Measurements from ENCODE around the gene PVALEF.

PVALEF gene

DNA sequence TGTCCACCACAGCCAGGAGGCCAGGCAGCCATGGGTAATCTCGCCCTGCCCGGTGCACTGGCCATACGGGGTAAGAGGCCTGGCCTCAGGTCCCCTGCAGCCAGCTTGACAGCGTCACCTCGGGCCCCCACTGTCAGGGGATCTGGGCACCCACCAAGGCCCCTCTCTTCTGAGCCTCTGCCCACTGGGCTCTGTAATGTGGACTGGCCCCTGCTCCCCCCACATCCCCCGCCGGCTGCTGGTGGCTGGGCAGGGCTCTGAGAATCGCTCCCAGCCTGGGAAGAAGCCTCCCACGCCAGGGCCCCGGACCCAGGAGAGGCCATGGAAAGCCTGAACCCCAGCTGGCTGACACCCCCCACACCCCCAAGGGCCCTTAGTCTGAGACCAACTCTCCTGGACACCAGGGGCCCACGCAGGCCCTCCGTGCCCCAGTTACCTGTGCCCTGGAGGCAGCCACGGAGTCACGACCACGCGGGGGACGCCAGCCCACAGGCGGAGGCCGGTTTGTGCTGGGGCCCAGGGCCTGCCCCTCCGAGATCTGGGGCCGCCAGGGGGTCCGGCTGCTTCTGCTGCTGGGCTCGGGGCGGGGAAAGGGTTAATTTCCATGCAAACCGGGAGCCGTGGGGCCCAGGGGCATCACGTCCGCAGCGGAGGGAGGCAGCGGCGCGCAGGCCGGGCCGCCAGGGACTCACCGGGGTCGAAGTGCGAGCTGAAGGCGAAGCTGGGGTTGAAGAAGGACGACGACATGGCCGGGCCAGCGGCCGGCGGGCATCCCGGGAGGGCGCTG lies at the start of gene PVALEF:
Gene PVALEF, plus strand, starts transcription at position 262 of the 787 bp plus-strand sequence. CDS start 15,720 bp downstream, outside the sequence.
- no peak for DNase-seq (ENCODE audit: low read depth in 2 of 2)

DNA sequence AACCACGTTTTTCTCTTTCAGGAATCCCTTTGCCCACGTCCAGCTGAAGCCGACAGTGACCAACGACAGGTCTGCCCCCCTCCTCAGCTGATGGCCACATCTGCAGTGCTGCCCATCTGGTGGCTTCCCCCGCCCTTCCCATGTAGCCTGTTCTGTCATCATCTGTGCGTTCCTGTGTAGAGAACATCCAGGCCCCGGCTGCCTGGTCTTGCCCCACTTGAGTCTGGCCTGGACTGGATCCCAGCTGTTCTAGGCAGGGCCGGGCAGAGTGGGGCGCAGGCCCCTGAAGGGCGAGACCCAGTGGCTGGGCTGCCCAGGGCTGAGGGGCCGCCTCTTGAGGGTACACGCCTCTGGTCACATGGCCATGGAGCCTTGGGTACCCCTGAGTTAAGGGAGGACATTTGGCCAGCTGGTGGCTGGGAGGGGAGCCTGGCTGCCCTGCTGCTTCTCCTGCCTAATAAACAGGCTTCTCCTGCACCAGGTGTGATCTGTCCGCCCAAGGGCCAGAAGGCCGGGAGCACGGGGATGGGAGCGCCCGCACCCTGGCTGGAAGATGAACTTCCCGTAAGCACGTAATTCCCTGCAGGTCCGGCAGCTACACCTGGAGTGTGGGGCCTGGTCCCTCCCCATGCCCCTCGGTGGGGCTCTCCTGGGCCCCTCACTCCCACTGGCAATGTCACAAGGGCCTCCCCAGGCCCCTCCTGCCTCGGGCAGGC lies 49.4 kb upstream of the PVALEF start:
- DNase-seq (ENCODE audit: low read depth in 2 of 2), result no peak

DNA sequence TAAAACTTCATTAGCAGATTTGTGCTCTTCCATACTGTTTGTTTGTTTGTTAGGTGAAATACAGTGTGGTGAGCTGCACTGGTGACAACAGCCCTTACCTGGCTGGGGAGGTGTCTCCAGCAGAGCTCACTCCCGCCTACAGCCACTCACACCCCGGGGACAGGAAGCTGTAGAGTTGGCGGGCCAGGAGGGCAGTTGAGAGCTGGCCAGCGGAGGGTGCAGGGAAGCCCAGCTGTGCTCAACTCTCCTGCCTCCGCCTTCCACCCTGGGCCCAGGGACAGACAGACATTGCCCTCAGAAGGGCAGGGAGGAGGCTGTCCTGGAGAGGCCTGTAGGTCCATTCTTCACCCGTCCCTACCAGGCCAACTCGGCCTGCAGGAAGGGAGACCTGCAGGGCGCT lies 48.6 kb upstream of the PVALEF start:
- no peak for DNase-seq (ENCODE audit: low read depth in 2 of 2)

DNA sequence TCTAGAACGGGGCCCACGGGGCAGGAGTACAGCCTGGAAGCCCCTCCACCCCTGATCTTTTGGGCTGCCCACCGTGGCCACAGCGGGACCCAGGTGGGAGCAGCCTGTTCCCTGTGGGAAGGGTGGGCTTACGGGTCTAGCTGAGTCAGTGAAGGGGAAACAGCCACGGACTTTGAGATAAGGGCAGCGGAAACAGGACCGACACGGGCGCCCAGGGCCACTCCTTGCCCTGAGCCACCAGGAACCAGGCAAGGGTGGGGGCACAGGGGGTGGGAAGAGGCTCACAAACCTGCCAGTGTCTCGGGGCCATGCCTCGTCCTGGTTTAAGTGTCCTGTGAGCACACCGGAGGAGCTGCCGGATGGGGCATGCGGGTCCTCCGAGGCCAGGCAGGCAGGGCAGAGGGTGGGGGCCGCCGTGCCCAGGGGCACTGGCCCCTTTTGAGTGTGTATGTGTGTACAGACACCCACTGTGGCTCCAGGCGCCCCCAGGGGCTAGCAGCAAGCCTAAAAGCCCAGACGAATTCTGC lies 47.6 kb upstream of the PVALEF start:
- DNase-seq (ENCODE audit: low read depth in 2 of 2), result no peak

DNA sequence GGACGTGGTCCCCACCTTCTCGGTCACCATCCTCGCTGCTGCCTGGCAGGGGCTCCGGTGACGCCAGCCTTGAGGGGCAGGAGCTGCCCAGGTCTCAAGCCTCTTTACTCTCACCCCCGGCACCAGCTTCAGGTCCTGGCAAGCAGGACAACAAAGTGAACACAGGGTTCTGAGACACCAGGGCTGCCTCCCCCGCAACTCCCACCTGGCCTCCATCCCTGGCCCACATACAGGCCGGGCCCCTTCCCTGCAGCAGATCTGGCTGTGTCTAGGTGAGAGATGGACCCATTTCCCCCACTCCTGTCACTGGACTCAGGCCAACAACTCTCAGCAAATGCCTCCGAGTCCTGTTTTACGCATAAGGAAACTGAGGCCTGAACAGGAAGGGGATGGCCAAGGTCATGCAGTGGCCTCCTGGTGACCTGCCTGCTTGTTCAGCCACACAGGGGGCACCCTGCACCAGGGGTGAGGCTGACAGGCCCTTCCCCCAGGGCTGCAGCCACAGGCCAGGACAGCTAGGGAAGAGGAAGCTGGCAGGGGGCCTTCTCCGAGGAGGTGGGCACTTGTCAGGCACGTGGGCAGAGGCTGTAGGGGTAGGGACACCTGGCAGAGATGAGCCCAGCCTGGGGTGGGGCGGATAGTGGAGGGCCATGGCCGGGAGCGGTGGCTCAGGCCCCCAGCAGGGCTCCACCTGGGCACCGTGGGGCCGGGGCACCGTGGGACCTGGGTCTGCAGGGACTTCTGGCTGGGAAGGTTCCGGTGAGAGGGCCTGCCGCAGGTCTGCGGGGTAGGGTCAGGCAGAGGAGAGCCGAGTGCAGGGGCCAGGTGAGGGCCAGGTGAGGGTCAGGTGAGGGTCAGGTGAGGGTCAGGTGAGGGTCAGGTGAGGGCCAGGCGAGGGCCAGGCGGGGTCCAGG lies 46.7 kb upstream of the PVALEF start:
- no peak for DNase-seq (ENCODE audit: low read depth in 2 of 2)

DNA sequence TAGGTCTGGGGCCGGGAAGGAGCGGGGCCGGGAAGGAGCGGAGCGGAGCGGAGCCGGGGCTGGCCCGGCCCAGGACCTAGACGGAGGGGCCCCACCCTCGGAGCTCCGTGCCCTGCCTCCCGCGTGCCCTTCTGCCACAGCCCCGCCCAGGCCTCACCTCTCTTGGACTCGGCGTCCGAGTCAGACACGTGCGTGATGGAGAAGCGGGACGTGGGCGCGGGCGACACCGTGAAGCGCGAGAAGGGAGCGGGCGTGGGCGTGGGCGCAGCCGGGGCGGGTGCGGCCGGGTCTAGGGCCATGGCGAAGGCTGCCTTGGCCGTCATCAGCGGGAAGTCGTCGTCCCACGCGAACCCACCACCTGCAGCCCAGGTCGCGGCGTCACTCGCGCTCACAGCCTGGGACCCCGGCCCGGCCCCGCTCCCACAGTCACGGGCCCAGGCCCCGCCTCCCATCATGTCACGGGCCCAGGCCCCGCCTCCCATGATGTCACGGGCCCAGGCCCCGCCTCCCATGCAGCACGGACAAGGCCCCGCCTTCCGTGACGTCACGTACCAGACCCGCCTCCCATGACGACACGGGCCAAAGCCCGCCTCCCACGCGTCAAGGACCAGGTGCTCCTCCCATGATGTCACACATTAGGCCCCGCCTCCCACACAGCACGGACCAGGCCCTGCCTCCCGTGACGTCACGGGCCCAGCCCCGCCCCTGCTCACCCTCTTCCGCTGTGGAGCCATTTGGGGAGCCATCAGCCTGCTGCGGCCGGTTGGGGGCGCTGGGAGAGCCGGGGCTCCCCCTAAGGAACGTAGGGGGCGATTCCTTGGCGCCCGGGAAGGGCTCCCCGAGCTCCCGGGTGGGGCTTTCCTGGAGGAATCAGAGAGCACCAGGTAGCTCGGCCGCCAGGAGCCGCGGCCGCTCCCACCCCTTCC lies 45.8 kb upstream of the PVALEF start:
- DNase-seq (ENCODE audit: low read depth in 2 of 2), result peak; percentile 54 to 69

DNA sequence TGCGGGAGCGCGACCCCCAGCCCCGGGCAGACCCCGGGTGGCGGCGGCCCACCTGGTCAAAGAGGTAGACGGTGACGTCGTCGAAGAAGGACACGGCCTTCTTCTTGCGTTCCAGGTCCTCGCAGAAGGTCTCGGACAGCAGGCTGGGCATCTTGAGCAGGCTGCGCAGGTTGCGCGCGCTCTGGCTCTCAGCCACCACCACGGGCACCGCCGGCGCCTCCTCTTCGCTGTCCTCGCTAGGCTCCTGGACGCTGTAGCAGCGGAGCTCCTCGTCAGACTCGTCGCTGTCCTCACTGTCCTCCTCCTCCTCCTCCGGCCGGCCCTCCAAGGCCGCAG lies 45.2 kb upstream of the PVALEF start:
- DNase-seq (ENCODE audit: low read depth in 2 of 2), result no peak

DNA sequence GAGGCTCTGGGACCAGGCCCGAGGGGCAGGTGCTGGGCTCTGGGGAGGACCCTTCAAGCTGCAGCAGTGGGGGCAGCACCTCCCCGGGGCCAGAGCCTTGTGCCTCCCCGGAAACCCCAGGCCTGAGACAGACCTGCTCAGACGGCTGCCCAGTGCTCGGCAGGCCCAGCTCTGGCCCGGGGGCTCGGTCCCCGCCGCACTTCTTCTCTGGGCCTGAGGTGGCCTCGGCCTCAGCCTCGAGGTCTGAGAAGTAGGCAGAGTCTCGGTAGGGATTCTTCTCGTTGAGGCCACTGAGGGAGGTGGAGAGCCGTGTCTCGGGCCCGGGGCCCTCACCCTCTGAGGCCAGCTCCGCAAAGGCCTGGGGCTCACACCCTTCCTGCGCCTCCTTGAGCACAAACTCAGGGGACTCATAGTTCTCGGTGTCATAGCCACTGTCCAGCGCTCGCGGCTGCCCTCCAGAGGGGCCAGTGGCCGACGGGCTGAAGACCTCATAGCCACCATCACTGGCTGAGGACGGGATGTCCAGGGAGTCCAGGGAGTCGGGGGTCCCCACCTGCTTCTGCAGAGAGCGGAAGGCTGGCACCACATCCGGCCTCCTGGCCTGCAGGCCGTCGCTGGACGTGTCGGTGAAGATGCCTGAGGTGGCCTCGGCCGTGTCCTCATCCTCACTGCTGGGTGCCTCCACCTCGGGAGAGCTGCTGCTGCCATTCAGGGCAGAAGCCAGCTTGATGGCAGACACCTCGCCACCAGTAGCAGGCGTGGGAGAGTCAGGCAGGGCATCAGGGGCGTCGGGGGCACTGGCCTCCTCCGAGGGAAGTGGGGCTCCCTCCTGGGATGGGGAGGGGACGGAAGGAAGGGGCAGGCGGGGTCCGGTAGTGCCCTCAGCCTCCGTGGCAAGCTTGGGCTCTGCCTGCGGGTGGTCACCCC lies 44.3 kb upstream of the PVALEF start:
- DNase-seq (ENCODE audit: low read depth in 2 of 2), result no peak

DNA sequence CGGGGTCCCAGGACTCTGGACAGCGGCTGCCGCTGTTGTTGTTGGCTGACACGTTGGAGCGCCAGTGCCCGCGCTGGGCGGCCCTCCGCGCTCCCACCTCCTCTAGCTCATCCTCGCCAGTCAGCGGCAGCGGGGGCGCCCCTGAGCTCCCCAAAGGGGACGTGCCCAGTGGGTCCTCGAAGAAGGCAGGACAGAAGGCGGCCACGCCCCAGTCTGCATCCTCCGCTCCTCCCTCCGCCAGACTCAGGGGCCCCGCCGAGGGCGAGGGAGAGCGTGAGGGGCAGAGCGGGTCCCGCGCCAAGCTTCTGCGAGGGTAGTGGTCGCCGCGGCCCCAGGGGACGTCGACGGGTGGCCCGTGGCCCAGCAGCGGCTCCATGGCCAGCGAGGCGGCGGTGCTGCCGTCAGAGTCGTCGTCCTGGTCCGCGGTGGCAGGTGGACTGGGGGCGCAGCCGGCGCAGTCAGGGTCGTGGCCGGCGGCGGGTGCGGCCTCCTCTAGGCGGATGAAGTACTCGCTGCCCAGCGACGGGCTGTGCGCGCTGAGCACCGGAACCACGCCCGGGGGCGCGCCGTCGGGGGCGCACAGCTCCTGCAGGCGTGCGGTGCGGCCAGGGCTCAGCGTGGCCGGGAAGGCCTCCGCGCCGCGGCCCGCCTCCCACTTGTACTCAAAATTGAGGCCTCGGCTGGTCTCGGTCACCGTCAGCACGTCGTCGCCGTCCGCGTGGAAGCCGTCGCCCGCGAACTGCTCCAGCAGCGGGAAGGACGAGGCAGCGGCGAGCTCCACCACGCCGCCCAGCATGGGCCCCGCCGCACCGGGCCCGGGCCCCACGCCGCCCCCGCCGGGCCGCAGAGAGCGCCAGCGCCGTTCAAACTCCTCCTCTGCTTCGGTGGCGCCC lies 43.2 kb upstream of the PVALEF start:
- no peak for DNase-seq (ENCODE audit: low read depth in 2 of 2)

DNA sequence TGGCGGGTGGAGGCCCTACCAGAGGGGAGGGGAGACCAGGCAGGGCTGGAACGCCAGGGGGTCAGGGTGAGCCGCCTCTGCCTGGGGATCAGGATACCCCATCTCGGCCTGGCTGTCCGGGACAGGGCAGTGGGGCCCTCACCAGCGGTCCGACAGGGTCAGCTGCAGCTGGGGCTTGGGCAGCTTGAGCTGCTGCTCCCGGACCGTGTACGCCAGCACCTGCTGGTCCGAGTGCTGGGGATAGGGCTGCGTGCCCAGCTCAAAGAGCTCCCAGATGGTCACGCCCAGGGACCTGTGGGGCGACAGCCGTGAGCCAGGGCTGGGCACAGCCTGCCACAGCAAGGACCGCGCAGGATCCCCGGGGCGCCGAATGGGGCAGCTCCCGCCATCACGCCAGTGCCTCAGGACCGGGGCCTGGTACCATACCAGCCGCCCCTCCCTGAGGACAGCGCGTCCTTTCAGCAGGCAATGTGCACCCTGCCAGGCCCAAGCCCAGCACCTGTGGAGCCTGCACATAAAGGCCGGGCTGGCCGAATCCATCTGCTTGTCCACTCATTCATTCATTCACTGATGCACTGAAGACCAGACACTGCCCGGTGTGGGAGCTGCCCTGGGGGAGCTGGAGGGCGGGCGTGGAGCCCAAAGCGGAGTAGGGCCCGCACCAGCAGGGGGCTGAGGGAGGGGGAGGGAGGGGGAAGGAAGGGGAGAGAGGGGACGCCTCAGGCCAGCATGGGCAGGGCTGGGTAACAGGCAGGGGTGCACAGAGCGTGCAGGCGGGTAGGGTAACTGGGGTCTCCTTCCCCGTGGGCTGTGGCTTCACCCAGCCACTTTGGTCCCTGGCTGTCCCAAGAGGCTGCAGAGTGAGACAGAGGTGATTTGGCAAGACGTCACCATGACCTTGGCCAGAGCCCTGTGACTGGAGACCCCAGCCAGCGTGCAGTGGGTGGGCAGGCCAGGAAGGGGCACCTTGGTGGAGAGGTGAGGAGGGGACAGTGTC lies 42.0 kb upstream of the PVALEF start:
- no peak for DNase-seq (ENCODE audit: low read depth in 2 of 2)

DNA sequence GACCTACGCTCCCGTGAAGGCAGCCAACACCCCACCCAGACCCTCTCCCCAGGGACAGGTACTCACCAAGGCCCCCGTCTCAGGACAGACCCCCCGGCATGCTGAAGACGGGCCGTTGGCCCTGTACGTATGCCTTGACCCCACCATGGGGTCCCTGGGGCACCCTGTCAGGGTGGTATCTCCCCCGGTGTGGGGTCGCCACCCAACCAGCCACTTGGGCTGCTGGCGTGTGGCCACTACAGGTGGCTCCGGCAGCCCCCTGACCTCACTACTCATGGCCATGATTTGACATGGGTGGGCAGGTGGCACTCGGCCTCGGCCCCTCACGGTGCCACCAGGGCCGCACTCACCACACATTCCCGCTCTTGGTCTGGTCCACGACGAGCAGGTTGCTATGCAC lies 40.9 kb upstream of the PVALEF start:
- DNase-seq (ENCODE audit: low read depth in 2 of 2), result no peak

DNA sequence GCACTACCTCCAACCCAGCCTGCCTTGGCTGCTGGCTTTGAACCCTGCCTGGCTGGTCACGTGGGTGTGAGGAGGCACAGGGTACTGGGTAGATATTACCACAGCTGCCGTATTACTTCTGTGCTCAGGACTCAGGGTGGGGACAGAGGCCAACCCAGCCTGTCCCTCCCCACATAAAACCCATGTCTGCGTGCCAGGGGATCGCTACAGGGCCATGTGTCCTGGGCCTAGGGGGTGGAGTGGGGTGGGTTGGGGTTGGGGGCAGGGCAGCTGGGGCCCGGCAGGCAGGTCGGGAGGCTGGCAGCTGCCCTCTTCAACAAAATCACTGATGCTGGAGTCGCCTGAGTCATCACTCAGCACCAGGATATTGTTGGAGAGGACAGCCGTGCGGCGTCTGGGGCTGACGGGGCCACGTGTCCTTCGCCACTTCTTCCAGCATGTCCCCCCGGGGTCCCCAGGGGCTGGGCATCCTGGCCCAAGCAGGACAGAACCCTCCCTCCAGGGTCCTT lies 39.7 kb upstream of the PVALEF start:
- no peak for DNase-seq (ENCODE audit: low read depth in 2 of 2)

DNA sequence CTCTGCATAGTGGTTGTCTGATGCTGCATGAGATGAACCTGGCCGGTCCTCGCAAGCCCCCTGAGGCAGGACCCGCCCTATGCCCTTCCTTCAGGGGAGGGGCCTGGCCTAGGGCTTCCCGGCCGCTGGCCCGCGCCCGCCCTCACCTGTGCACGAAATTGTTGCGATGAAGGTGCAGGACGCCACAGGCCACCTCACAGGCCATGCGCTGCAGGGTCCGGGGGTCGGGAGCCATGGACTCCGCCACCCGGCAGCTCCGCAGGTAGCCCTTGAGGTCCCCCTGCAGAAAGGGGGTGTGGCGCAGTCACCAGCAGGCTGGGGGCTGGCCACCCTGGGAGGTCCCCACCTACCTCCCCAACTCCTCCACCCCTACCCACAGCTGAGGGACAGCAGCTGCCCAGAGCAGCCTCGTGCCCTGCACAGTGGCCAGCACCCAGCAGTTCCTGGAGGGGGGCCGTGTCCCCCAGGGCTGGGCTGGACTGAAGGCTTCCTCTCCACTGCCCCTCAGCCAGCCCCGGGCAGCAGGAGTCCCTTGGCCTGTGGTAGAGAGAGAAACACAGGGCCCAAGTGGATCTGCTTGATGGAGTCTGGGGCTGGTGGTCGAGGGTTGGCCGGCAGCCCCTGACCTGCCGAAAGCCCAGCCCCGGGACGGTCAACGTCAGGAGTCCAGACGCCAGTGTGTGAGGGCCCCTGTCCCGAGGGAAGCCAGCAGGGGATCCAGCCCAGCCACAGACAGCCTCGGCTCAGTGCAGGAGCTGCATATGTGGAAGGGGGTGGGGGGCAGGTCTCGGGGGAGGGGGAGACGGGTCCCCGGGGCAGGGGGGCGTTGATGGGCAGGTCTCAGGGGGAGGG lies 38.8 kb upstream of the PVALEF start:
- no peak for DNase-seq (ENCODE audit: low read depth in 2 of 2)

DNA sequence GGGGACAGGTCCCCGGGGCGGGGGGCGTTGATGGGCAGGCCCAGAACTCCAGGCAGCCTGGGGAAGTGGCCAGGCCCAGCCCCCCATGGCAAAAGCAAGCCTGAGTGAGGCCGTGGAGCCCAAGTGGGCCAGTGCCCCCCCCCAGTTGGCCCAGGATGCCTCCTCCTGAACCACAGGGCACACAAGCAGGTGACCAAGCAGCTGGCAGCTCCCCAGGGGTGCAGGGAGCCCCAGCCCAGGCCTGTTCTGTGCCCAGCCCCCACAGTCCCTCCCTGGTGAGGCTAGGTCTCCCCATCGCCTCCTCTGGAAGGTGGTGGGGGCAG lies 38.2 kb upstream of the PVALEF start:
- DNase-seq (ENCODE audit: low read depth in 2 of 2), result no peak

DNA sequence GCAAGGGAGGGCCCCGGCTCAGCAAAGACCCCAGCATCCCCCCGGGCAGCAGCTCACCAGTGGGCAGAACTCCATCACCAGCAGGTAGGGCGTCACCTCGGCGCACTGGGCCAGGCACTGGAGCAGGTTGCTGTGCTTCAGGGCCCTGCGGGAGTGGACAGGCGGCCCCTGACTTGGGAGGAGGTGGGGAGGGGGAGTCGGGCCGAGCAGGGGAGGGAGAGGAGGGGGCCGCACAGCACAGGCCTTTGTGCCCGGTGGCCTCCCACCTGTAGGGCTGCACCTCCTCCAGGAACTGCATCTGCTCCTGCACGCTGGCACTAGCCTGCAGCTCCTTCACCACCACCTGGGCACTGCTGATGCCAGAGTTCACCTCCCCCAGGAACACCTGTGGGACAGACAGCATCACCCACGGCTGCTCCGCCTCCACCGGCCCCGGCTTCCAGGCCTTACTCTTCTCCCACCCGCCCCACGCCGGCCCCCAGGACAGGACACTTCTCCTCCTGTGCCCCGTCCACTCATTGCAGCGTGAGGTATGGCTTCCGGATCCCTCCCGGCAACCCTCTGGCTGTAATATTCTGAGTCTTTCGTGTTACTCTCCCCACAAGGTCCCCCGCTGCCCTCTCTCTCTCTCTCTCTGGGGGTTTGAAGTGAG lies 37.7 kb upstream of the PVALEF start:
- no peak for DNase-seq (ENCODE audit: low read depth in 2 of 2)

DNA sequence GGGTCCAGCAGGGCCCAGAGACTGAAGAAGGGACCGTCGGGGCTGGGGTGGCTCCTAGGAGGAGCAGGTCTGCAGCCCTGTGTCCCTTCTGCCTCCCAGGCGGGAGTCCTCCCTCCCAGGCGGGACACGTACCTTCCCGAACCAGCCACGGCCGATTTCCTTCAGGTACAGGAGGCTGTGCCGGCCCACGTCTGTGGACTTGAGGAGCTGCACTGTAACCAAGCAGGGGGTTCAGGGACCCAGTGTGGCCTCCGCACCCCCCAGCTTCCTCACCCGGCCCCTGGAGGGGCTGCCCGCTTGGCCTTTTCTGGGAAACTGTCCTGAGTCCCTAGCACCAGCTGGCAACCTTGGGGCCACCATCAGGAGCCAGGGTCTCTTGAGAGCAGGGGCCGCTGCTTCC lies 37.0 kb upstream of the PVALEF start:
- DNase-seq (ENCODE audit: low read depth in 2 of 2), result no peak
